VCaP (cell line): ENCODE results near the gene MNAT1.
A peak's percentile ranks its signal among the peaks of the same experiment; 100 is the strongest.
"Not testable (repeated sequence)": the region's sequence is repeated elsewhere in the genome, so short reads cannot be mapped to it uniquely, and the experiment has no call there.

Experiments
- H3K27ac ChIP-seq: fragments of 450-650 bp; 2 replicates; pipeline ENCODE4 v1.5.1; 2017
- CTCF ChIP-seq: fragments of 450-650 bp; conservative IDR thresholded peaks from 2 replicates; pipeline ENCODE4 v1.5.1; 2017; ENCODE audit warnings: mild to moderate bottlenecking, moderate library complexity

MNAT1 gene

GRCh38 chr14:60723116-60723906, 11.2 kb upstream of the MNAT1 start:
- TF ChIP-seq CTCF: no peak
- peak overlapping the region; percentile 81 for H3K27ac ChIP-seq

GRCh38 chr14:60723907-60724618, 10.5 kb upstream of the MNAT1 start, which contains the start of gene SIX4:
TSS of gene SIX4 (minus strand) at chr14:60724351. CDS start at chr14:60724074, 277 bp downstream.
- H3K27ac ChIP-seq: peak within 1 kb of the TSS; percentile 81
- TF ChIP-seq CTCF: no peak

- not testable (repeated sequence) for H3K27ac ChIP-seq
Observed at GRCh38 chr14:60731291-60731690, 3.3 kb upstream of the MNAT1 start.

- TF ChIP-seq CTCF: no peak
- H3K27ac ChIP-seq: no peak overlapping the region
Observed at GRCh38 chr14:60732840-60733483, 1.6 kb upstream of the MNAT1 start.

- peak overlapping the region; percentile 69 for H3K27ac ChIP-seq
- no peak for TF ChIP-seq CTCF
Observed at GRCh38 chr14:60735416-60735815, 855 bp downstream of the MNAT1 start.

- H3K27ac ChIP-seq: no peak overlapping the region
- TF ChIP-seq CTCF: no peak
Observed at GRCh38 chr14:60736494-60736893, 1.9 kb downstream of the MNAT1 start.

GRCh38 chr14:60738843-60739508, 4.4 kb downstream of the MNAT1 start:
- no peak overlapping the region for H3K27ac ChIP-seq
- TF ChIP-seq CTCF: no peak
